MCF 10A (cell line): Measurements from ENCODE around the gene UGGT2. TPM values are rescaled to one million over a fixed set of nuclear protein-coding genes. Genes with fewer than 3 reads are reported as not detected.

Experiments used
- BruUV-seq: library from RNA; stranded (reverse); fragments of 400-500 nt; replicated peaks from 2 replicates; lab custom pipeline; 2021; lab: Mats Ljungman, UMichigan
- CTCF ChIA-PET: fragments of 300-600 bp; sonication (Branson Sonifier 250); formaldehyde crosslinking; extraction: SDS; loops from one replicate; lab custom pipeline; 2021; ENCODE audit warnings: antibody characterized with exemption, inconsistent platforms; lab: Yijun Ruan, JAX
- POLR2A ChIA-PET: fragments of 300-600, 350-650 bp; sonication (Branson Sonifier 250); formaldehyde crosslinking; extraction: SDS; loops from one replicate; lab custom pipeline; 2020; ENCODE audit warnings: antibody characterized with exemption, inconsistent platforms; lab: Yijun Ruan, JAX
- DNase-seq: peaks from one replicate; pipeline ENCODE4 v3.0.0-alpha.2; 2018; ENCODE audit not compliant: unreplicated experiment
- H3K27ac Mint-ChIP-seq: one replicate; pipeline ENCODE4 v1.8.0; 2022; ENCODE audit warnings: mild to moderate bottlenecking, low read depth, mixed read lengths; ENCODE audit not compliant: unreplicated experiment
- H3K27me3 Mint-ChIP-seq: one replicate; pipeline ENCODE4 v1.8.0; 2022; ENCODE audit warnings: mixed read lengths; ENCODE audit not compliant: insufficient read depth, unreplicated experiment
- H3K36me3 Mint-ChIP-seq: one replicate; pipeline ENCODE4 v1.8.0; 2022; ENCODE audit warnings: mild to moderate bottlenecking, moderate library complexity, mixed read lengths; ENCODE audit not compliant: insufficient read depth, unreplicated experiment
- H3K4me1 Mint-ChIP-seq: one replicate; pipeline ENCODE4 v1.8.0; 2022; ENCODE audit warnings: mixed read lengths; ENCODE audit not compliant: insufficient read depth, unreplicated experiment
- H3K4me3 Mint-ChIP-seq: one replicate; pipeline ENCODE4 v1.8.0; 2022; ENCODE audit warnings: mild to moderate bottlenecking, moderate library complexity, mixed read lengths; ENCODE audit not compliant: unreplicated experiment
- H3K9me3 Mint-ChIP-seq: one replicate; pipeline ENCODE4 v1.8.0; 2022; ENCODE audit warnings: mixed read lengths; ENCODE audit not compliant: unreplicated experiment
- intact Hi-C: fragments of 100-400 bp; cut with micrococcal nuclease; formaldehyde crosslinking; loops from 2 replicates; pipeline ENCODE4 v1.14.1; 2022
- total RNA-seq: library from RNA; stranded (reverse); gene quantifications from 2 replicates; pipeline ENCODE4 v1.2.3, GENCODE V29; 2022
- TF ChIP-seq, protein P1 (sequence below): fragments of 200-600 bp; IDR thresholded peaks from one replicate; pipeline ENCODE4 v1.8.0; 2022; ENCODE audit warnings: antibody characterized with exemption, mild to moderate bottlenecking; ENCODE audit not compliant: unreplicated experiment

UGGT2 gene
- total RNA-seq, 1 experiment from 2014 or later = 54.0 TPM

DNA sequence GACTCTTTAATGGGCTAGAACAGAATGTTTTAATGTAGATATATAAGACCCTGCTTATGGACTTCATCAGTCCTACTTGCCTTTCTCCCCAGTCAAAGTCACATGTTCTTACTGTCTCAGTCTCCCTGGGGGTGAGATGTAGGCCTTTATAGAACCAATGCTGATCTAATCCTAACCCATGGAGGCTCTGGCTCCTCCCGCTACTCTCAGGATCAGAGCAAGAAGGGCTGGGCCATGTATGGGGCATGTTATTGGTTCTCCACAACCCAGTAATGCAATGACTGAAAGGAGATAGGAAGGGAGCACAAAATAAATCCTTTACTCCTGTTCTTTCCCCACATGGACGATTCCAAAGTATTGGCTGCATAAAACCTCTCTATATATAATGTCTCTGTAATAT, 82.3 kb downstream of the UGGT2 start:
- intact Hi-C loops = no loop called here
- TF ChIP-seq, protein P1, sequence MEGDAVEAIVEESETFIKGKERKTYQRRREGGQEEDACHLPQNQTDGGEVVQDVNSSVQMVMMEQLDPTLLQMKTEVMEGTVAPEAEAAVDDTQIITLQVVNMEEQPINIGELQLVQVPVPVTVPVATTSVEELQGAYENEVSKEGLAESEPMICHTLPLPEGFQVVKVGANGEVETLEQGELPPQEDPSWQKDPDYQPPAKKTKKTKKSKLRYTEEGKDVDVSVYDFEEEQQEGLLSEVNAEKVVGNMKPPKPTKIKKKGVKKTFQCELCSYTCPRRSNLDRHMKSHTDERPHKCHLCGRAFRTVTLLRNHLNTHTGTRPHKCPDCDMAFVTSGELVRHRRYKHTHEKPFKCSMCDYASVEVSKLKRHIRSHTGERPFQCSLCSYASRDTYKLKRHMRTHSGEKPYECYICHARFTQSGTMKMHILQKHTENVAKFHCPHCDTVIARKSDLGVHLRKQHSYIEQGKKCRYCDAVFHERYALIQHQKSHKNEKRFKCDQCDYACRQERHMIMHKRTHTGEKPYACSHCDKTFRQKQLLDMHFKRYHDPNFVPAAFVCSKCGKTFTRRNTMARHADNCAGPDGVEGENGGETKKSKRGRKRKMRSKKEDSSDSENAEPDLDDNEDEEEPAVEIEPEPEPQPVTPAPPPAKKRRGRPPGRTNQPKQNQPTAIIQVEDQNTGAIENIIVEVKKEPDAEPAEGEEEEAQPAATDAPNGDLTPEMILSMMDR = no peak
- H3K4me1 Mint-ChIP-seq = no peaks in the 10 kb centered on the region
- no peak for DNase-seq
- no peaks in the 10 kb centered on the region for H3K36me3 Mint-ChIP-seq
- no peak overlapping the region for H3K4me3 Mint-ChIP-seq
- H3K27me3 Mint-ChIP-seq = no peaks in the 10 kb centered on the region
- no peaks in the 10 kb centered on the region for H3K9me3 Mint-ChIP-seq
- CTCF ChIA-PET = interaction anchor here (0.7 kb wide), 1 partner anchor 112 kb away, joined by 3 read pairs; no protein-coding TSS in a partner anchor
- POLR2A ChIA-PET = no interaction called here
- no TSS peak for BruUV-seq
- no peak overlapping the region for H3K27ac Mint-ChIP-seq

DNA sequence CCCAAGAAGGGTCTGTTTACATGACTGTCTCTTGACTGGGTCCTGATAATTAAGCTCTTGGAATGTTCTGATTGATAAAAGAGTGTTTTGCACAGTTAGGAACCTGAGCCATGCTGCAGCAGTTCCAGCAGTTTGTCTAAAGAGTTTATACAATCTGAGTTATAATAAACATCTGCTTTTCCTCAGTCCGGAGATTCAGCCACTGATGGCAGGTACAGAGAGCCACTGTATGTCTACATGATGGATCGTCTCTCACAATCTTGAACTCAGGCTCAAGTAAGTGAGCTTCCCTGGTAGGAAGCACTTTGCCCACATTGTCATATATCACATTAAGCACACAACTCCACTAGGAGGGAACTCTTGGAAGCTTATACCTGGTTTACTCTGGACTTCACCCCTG, 84.3 kb downstream of the UGGT2 start:
- no peak overlapping the region for H3K4me3 Mint-ChIP-seq
- CTCF ChIA-PET = interaction anchor here (0.7 to 1.5 kb wide), 2 partner anchors 12 to 153 kb away, joined by 3 to 4 read pairs; no protein-coding TSS in a partner anchor
- H3K9me3 Mint-ChIP-seq = peaks cover 7% of the 10 kb centered on the region
- DNase-seq = no peak
- no peaks in the 10 kb centered on the region for H3K4me1 Mint-ChIP-seq
- H3K27me3 Mint-ChIP-seq = no peaks in the 10 kb centered on the region
- intact Hi-C loops = no loop called here
- H3K36me3 Mint-ChIP-seq = peaks cover 3% of the 10 kb centered on the region
- POLR2A ChIA-PET = interaction anchor here (0.6 kb wide), 1 partner anchor 1306 kb away, joined by 3 read pairs; no protein-coding TSS in a partner anchor
- H3K27ac Mint-ChIP-seq = no peak overlapping the region
- BruUV-seq = no TSS peak
- TF ChIP-seq, protein P1 = no peak

DNA sequence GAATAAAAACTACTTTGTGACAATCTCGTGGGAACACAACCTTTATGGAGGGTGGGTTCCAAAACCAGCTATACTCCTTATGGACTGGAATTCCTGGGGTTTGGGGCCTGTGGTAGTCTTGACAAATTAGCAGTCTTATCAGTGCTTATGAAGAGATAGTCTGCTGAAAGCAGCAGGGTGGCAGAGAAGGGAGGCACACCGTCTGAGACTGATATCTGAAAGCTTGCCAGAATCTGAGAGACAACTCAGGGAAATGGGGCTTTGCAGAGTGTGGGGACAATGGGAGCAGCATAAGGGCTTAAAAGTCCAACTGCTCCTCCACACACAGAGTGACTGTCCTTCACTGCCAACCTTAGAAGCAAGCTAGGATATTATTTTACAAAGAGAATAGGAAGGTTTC, 95.9 kb downstream of the UGGT2 start:
- BruUV-seq = no TSS peak
- Mint-ChIP-seq H3K36me3 (peaks cover 5% of the 10 kb centered on the region), H3K27me3 (no peaks in the 10 kb centered on the region), H3K27ac (peak overlapping the region; percentile 63), H3K4me1 (peaks cover 11% of the 10 kb centered on the region), H3K9me3 (peaks cover 32% of the 10 kb centered on the region), H3K4me3 (no peak overlapping the region)
- CTCF ChIA-PET = interaction anchor here (0.6 to 1.8 kb wide), 6 partner anchors 23 to 861 kb away, joined by 3 to 6 read pairs (median 3); no protein-coding TSS in a partner anchor
- TF ChIP-seq, protein P1 = no peak
- DNase-seq = no peak
- POLR2A ChIA-PET = no interaction called here
- intact Hi-C loops = no loop called here

DNA sequence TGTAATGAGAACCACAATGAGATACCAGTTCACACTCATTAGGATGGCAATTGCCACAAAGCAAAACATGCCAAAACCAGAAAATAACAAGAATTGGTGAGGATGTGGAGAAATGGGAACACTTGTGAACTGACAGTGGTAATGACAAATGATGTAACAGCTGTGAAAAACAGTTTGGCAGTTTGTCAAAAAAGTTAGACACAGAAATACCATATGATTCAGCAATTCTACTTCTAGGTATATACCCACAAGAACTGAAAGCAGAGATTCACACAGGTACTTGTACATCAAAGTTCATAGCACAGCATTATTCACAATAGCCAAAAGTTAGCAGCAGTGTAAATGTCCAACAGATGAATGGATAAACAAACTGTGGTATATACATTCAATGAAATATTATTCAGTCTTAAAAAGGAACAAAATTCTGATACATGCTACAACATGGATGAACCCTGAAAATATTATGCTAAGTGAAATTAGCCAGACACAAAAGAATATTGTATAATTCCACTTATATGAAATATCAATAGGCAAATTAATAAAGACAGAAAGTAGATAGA, 96.5 kb downstream of the UGGT2 start:
- BruUV-seq = no TSS peak
- peak; percentile 62 for DNase-seq

More for the DNA sequence above, 96.5 kb downstream of the UGGT2 start:
- POLR2A ChIA-PET = no interaction called here
- TF ChIP-seq, protein P1 = no peak
- Mint-ChIP-seq H3K27me3 (no peaks in the 10 kb centered on the region), H3K36me3 (peaks cover 5% of the 10 kb centered on the region), H3K9me3 (peaks cover 28% of the 10 kb centered on the region), H3K4me3 (no peak overlapping the region), H3K4me1 (peaks cover 11% of the 10 kb centered on the region), H3K27ac (peak overlapping the region; percentile 63)
- CTCF ChIA-PET = interaction anchor here (0.6 to 1.8 kb wide), 6 partner anchors 24 to 862 kb away, joined by 3 to 6 read pairs (median 4); no protein-coding TSS in a partner anchor
- intact Hi-C loops = no loop called here
